ENCODE measurements around the gene CDC42BPA. TPM values are rescaled to one million over a fixed set of nuclear protein-coding genes. Genes with fewer than 3 reads are reported as not detected.

Gene CDC42BPA
- total and polyA plus RNA-seq, 9 of the 15 experiments (the other 6 are each of a cell fraction or from before 2014, with no cell fraction given): 8.0 to 77.5 (median 52.1) TPM

- BruUV-seq (replicated peaks): no TSS peak
- H3K27ac ChIP-seq (ENCODE audit: extremely low read depth, low read depth, low read length): no peak overlapping the region
- H3K9me1 ChIP-seq (ENCODE audit: control insufficient read depth, insufficient read depth, low read length): no peaks in the 10 kb centered on the region
- POLR2A ChIA-PET: interaction anchor here (1.3 kb wide), 1 partner anchor 13 kb away, joined by 4 read pairs; no protein-coding TSS in a partner anchor
- DNase-seq (ENCODE audit: extremely low read depth in 1 of 4, low spot score in 3 of 4) (no peak), ATAC-seq (no peak; the same call in 2 of the 3 replicates), FAIRE-seq (no peak)
- H3K27me3 ChIP-seq (ENCODE audit: control insufficient read depth in 2 of 2, insufficient read depth in 2 of 2, low read length in 2 of 2): no peaks in the 10 kb centered on the region
- no peak overlapping the region for H3K4me3 ChIP-seq
- no peaks in the 10 kb centered on the region for H3K9me3 ChIP-seq (replicated peaks; ENCODE audit: control insufficient read depth, insufficient read depth, low read depth, low read length)
- 88% methylated on average over 1 of the region's 1 CpG for WGBS (ENCODE audit: insufficient coverage, low coverage, missing lambda C conversion rate)
- H3K9ac ChIP-seq (ENCODE audit: insufficient read depth in 1 of 2, low read depth in 2 of 2, low read length in 2 of 2): no peak overlapping the region
- in situ Hi-C loops (cut with MboI): no loop called here
- peaks cover 70% of the 10 kb centered on the region; the same call in 2 of the 3 replicates for H3K36me3 ChIP-seq (ENCODE audit: control insufficient read depth, insufficient read depth, low read length)
- 0 out of 2 replicates have a peak, but pooled peaks cover 3% of the 10 kb centered on the region for H4K20me1 ChIP-seq (replicated peaks; ENCODE audit: control insufficient read depth, insufficient read depth, low read length)
- TF ChIP-seq ID3 (CRISPR knock-in tag; IDR thresholded peaks at IDR 0.05): no peak
- TF ChIP-seq ID3 (tag; IDR thresholded peaks at IDR 0.05): no peak
- TF ChIP-seq PBX2 (CRISPR knock-in tag; IDR thresholded peaks at IDR 0.05; ENCODE audit: low read depth): no peak
- TF ChIP-seq PBX2 (tag; conservative IDR thresholded peaks at IDR 0.05; ENCODE audit: low read depth): 0 out of 2 replicates have a peak, but pooled peaks have one; percentile 17
- TF ChIP-seq TSHZ1 (CRISPR knock-in tag; IDR thresholded peaks at IDR 0.05): no peak
- intact Hi-C loops (cut with micrococcal nuclease): no loop called here
- H2AFZ ChIP-seq (ENCODE audit: low read depth, low read length): no peak overlapping the region
- H3K79me2 ChIP-seq (ENCODE audit: control insufficient read depth, insufficient read depth, low read length): no peaks in the 10 kb centered on the region
- CTCF ChIA-PET (ENCODE audit: low intra/inter-chr PET ratio): no interaction called here
- H3K4me1 ChIP-seq (replicated peaks in 1 of 2; ENCODE audit: control insufficient read depth in 2 of 2, insufficient read depth in 2 of 2, low read length in 2 of 2): no peaks in the 10 kb centered on the region
- H3K4me2 ChIP-seq (ENCODE audit: insufficient read depth, low read length): no peak overlapping the region
Observed at GRCh38 chr1:227093309-227093708, 225.0 kb downstream of the CDC42BPA start.
